Measurements from ENCODE around the gene C1R.

DNA sequence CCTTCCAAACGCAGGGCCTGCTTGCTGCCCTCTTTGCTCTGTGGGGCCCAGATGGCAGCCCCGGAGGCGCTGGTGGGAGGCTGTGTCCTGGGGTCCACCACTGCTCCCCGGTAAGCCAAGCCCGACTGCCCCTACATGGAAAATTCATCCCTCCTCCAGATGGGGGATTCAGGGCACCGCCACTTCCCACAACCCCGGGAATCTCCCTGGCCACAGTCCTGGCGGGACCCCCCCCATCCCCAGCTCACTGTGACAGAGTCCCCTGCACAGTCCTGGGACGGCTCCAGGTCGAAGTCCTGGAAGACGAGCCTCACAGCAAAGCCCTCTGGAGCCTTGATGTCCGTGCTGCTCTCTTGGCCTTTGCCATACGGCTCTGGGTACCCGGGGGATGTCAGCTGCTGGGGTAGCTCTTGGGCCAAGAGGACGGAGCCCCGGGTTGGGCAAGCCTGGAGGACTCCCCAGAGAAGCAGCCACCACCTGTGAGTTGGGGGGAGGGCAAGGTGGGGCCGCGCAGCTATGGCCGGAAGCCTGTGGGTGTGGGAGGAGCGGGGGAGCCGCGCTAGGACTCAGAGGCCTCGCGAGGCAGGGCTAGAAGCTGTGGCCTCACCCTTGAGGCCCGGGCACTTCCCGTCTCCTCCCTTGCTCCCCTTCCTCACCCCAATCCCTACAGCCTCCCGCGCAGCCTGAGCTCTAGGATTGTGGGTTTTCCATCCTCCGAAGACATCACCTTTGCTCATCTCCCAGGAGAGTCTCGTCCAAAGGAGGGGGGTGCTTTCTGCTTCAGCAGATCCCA is 16.0 kb upstream of the C1R start:
- TF ChIP-seq, protein P1, sequence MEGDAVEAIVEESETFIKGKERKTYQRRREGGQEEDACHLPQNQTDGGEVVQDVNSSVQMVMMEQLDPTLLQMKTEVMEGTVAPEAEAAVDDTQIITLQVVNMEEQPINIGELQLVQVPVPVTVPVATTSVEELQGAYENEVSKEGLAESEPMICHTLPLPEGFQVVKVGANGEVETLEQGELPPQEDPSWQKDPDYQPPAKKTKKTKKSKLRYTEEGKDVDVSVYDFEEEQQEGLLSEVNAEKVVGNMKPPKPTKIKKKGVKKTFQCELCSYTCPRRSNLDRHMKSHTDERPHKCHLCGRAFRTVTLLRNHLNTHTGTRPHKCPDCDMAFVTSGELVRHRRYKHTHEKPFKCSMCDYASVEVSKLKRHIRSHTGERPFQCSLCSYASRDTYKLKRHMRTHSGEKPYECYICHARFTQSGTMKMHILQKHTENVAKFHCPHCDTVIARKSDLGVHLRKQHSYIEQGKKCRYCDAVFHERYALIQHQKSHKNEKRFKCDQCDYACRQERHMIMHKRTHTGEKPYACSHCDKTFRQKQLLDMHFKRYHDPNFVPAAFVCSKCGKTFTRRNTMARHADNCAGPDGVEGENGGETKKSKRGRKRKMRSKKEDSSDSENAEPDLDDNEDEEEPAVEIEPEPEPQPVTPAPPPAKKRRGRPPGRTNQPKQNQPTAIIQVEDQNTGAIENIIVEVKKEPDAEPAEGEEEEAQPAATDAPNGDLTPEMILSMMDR (conservative IDR thresholded peaks at IDR 0.05; ENCODE audit: low read length) = no peak
- no peak for TF ChIP-seq EZH2phosphoT487 (IDR thresholded peaks at IDR 0.05; ENCODE audit: borderline replicate concordance)
